Measurements from ENCODE around the gene CCM2L.
"Not testable (repeated sequence)": the region's sequence is repeated elsewhere in the genome, so short reads cannot be mapped to it uniquely, and the experiment has no call there.

CCM2L gene

GRCh38 chr20:32031007-32031958 lies 21.0 kb downstream of the CCM2L start:
- peak; percentile 58 for DNase-seq

GRCh38 chr20:32033316-32033715 lies 23.1 kb downstream of the CCM2L start:
- no peak for DNase-seq

- not testable (repeated sequence) for DNase-seq
Observed at GRCh38 chr20:32033721-32034120, 23.5 kb downstream of the CCM2L start.

GRCh38 chr20:32034581-32035425 lies 24.6 kb downstream of the CCM2L start:
- DNase-seq, result no peak

GRCh38 chr20:32035426-32035779 lies 25.2 kb downstream of the CCM2L start:
- no peak for DNase-seq

- no peak for DNase-seq
Observed at GRCh38 chr20:32036252-32036651, 26.0 kb downstream of the CCM2L start.

- no peak for DNase-seq
Observed at GRCh38 chr20:32036716-32037485, 26.7 kb downstream of the CCM2L start.

GRCh38 chr20:32037929-32038328 lies 27.7 kb downstream of the CCM2L start:
- DNase-seq, result no peak

- no peak for DNase-seq
Observed at GRCh38 chr20:32040142-32040953, 30.1 kb downstream of the CCM2L start.

GRCh38 chr20:32045999-32046398 lies 35.8 kb downstream of the CCM2L start:
- DNase-seq, result no peak

GRCh38 chr20:32050324-32050841 lies 40.1 kb downstream of the CCM2L start:
- no peak for DNase-seq

GRCh38 chr20:32050851-32051556 lies 40.8 kb downstream of the CCM2L start:
- DNase-seq, result no peak

- no peak for DNase-seq
Observed at GRCh38 chr20:32051720-32052089, 41.5 kb downstream of the CCM2L start.

- no peak for DNase-seq
Observed at GRCh38 chr20:32052090-32052777, 42.0 kb downstream of the CCM2L start, which contains the start of gene HCK. HCK (plus strand) TSS chr20:32052242.

GRCh38 chr20:32052778-32053362 lies 42.6 kb downstream of the CCM2L start:
- DNase-seq, result no peak

- no peak for DNase-seq
Observed at GRCh38 chr20:32053648-32054047, 43.4 kb downstream of the CCM2L start.

- DNase-seq, result no peak
Observed at GRCh38 chr20:32056708-32057483, 46.7 kb downstream of the CCM2L start.

GRCh38 chr20:32057656-32058184 lies 47.5 kb downstream of the CCM2L start:
- no peak for DNase-seq

GRCh38 chr20:32059189-32059588 lies 49.0 kb downstream of the CCM2L start:
- DNase-seq, result no peak
